Stimulated activated CD4-positive, alpha-beta T cell treated with anti-CD3 and anti-CD28 coated beads, Interleukin-4, amount 100 ng/mL, for 24 hours (primary cell): ENCODE data around the gene MMP10.

Experiments used
- DNase-seq: peaks from one replicate; pipeline ENCODE4 v3.0.0-alpha.2; 2020

The MMP10 gene

GRCh38 chr11:102780491-102780918 is at the start of gene MMP10:
Gene MMP10, minus strand, starts transcription at chr11:102780628. Its CDS starts 37 bp downstream, at chr11:102780591.
- no peak for DNase-seq

GRCh38 chr11:102829316-102830000 is 49.0 kb upstream of the MMP10 start:
- no peak for DNase-seq

- DNase-seq: no peak
Observed at GRCh38 chr11:102824556-102824955, 44.1 kb upstream of the MMP10 start.

GRCh38 chr11:102819491-102819890 is 39.1 kb upstream of the MMP10 start:
- no peak for DNase-seq

- DNase-seq: no peak
Observed at GRCh38 chr11:102813484-102813883, 33.1 kb upstream of the MMP10 start.

GRCh38 chr11:102812188-102812587 is 31.8 kb upstream of the MMP10 start:
- DNase-seq: no peak

GRCh38 chr11:102810950-102811660 is 30.7 kb upstream of the MMP10 start:
- DNase-seq: no peak

- no peak for DNase-seq
Observed at GRCh38 chr11:102809971-102810370, 29.5 kb upstream of the MMP10 start.

GRCh38 chr11:102807921-102808320 is 27.5 kb upstream of the MMP10 start:
- DNase-seq: no peak

GRCh38 chr11:102806296-102806695 is 25.9 kb upstream of the MMP10 start:
- no peak for DNase-seq

- no peak for DNase-seq
Observed at GRCh38 chr11:102802341-102802740, 21.9 kb upstream of the MMP10 start.

GRCh38 chr11:102800767-102801166 is 20.3 kb upstream of the MMP10 start:
- DNase-seq: no peak

- no peak for DNase-seq
Observed at GRCh38 chr11:102799681-102800340, 19.4 kb upstream of the MMP10 start.

- no peak for DNase-seq
Observed at GRCh38 chr11:102798012-102798746, 17.8 kb upstream of the MMP10 start, which contains the start of gene MMP1. Gene MMP1, minus strand, starts transcription at chr11:102798160. Its CDS starts 68 bp downstream, at chr11:102798092.

GRCh38 chr11:102794382-102794781 is 14.0 kb upstream of the MMP10 start:
- no peak for DNase-seq

- no peak for DNase-seq
Observed at GRCh38 chr11:102793677-102794290, 13.4 kb upstream of the MMP10 start.

- no peak for DNase-seq
Observed at GRCh38 chr11:102792604-102793003, 12.2 kb upstream of the MMP10 start.

GRCh38 chr11:102791271-102792036 is 11.0 kb upstream of the MMP10 start:
- DNase-seq: no peak

GRCh38 chr11:102788334-102788995 is 8.0 kb upstream of the MMP10 start:
- DNase-seq: no peak

- DNase-seq: no peak
Observed at GRCh38 chr11:102784380-102784779, 4.0 kb upstream of the MMP10 start.

GRCh38 chr11:102783720-102784119 is 3.3 kb upstream of the MMP10 start:
- DNase-seq: no peak
